Neuronal stem cell (in vitro differentiated cells): ENCODE measurements around the gene PRRT1.

Experiments used
- DNase-seq: peaks from one replicate; pipeline ENCODE4 v3.0.0-alpha.2; 2013; ENCODE audit warnings: low spot score
- H2AFZ ChIP-seq: one replicate; pipeline ENCODE4 v1.6.1; 2013; ENCODE audit warnings: mild to moderate bottlenecking, low read length, inconsistent platforms
- H2AK5ac ChIP-seq: 2 replicates; pipeline ENCODE4 v1.6.1; 2013; ENCODE audit warnings: low read depth, mild to moderate bottlenecking, inconsistent platforms, low read length, moderate library complexity, mixed read lengths
- H2BK120ac ChIP-seq: 2 replicates; pipeline ENCODE4 v1.6.1; 2013; ENCODE audit warnings: low read depth, mild to moderate bottlenecking, inconsistent platforms, low read length, moderate library complexity, mixed read lengths
- H2BK12ac ChIP-seq: one replicate; pipeline ENCODE4 v1.6.1; 2013; ENCODE audit warnings: low read length, inconsistent platforms
- H2BK15ac ChIP-seq: 2 replicates; pipeline ENCODE4 v1.6.1; 2013; ENCODE audit warnings: mild to moderate bottlenecking, low read length, inconsistent platforms, mixed read lengths
- H2BK5ac ChIP-seq: one replicate; pipeline ENCODE4 v1.6.1; 2013; ENCODE audit warnings: inconsistent platforms, mild to moderate bottlenecking, low read length, moderate library complexity
- H3K14ac ChIP-seq: one replicate; pipeline ENCODE4 v1.6.1; 2013; ENCODE audit warnings: low read length, inconsistent platforms
- H3K18ac ChIP-seq: 2 replicates; pipeline ENCODE4 v1.6.1; 2013; ENCODE audit warnings: low read length, inconsistent platforms
- H3K23ac ChIP-seq: 2 replicates; pipeline ENCODE4 v1.6.1; 2013; ENCODE audit warnings: low read depth, mild to moderate bottlenecking, mixed read lengths, low read length, inconsistent platforms; ENCODE audit not compliant: poor library complexity
- H3K27ac ChIP-seq: replicated peaks from 3 replicates; pipeline ENCODE4 v1.5.1; 2013; ENCODE audit warnings: low read length, inconsistent platforms
- H3K27me3 ChIP-seq, 3 experiments: 2 replicates each; pipeline ENCODE4 v1.6.1; 2013; ENCODE audit warnings: low read length in 3 of 3, mild to moderate bottlenecking in 2 of 3, inconsistent platforms in 1 of 3, low read depth in 1 of 3, mixed read lengths in 1 of 3, moderate library complexity in 1 of 3; ENCODE audit not compliant: control insufficient read depth in 3 of 3, insufficient read depth in 3 of 3
- H3K36me3 ChIP-seq, 2 donors: replicated peaks in 1 of 2; 2 replicates each; pipeline ENCODE4 v1.6.1; 2013; ENCODE audit warnings: low read length in 2 of 2; ENCODE audit not compliant: control insufficient read depth in 2 of 2, insufficient read depth in 2 of 2
- H3K4ac ChIP-seq: 2 replicates; pipeline ENCODE4 v1.6.1; 2013; ENCODE audit warnings: inconsistent platforms, mild to moderate bottlenecking, low read length, moderate library complexity
- H3K4me1 ChIP-seq, 2 donors: 1 replicate in 1 of 2; 2 replicates in 1 of 2; pipeline ENCODE4 v1.6.1; 2013; ENCODE audit warnings: low read length in 2 of 2, low read depth in 1 of 2; ENCODE audit not compliant: control insufficient read depth in 2 of 2, insufficient read depth in 1 of 2
- H3K4me2 ChIP-seq: one replicate; pipeline ENCODE4 v1.6.1; 2013; ENCODE audit warnings: mild to moderate bottlenecking, low read length, inconsistent platforms; ENCODE audit not compliant: insufficient read depth, poor library complexity, severe bottlenecking
- H3K4me3 ChIP-seq, 2 donors: 2 replicates each; pipeline ENCODE4 v1.5.1; 2013; ENCODE audit warnings: low read length in 2 of 2, mild to moderate bottlenecking in 2 of 2, inconsistent platforms in 1 of 2, moderate library complexity in 1 of 2
- H3K79me1 ChIP-seq: one replicate; pipeline ENCODE4 v1.6.1; 2013; ENCODE audit warnings: low read depth, mild to moderate bottlenecking, inconsistent platforms, low read length, moderate library complexity
- H3K9ac ChIP-seq: one replicate; pipeline ENCODE4 v1.6.1; 2013; ENCODE audit warnings: mild to moderate bottlenecking, low read depth, low read length, inconsistent platforms; ENCODE audit not compliant: poor library complexity
- H3K9me3 ChIP-seq, 2 donors: replicated peaks in 1 of 2; 2 replicates each; pipeline versions ENCODE3 to v1.6.1; 2013; ENCODE audit warnings: low read length in 2 of 2, mild to moderate bottlenecking in 2 of 2, inconsistent platforms in 1 of 2, low read depth in 1 of 2, mixed read lengths in 1 of 2, moderate library complexity in 1 of 2; ENCODE audit not compliant: control insufficient read depth in 2 of 2, insufficient read depth in 1 of 2
- H4K8ac ChIP-seq: one replicate; pipeline ENCODE4 v1.6.1; 2013; ENCODE audit warnings: low read depth, mild to moderate bottlenecking, inconsistent platforms, low read length, moderate library complexity
- H4K91ac ChIP-seq: one replicate; pipeline ENCODE4 v1.6.1; 2013; ENCODE audit warnings: low read length, low read depth, mild to moderate bottlenecking, inconsistent platforms; ENCODE audit not compliant: poor library complexity
- WGBS, 2 donors: extraction: QIAGEN DNeasy Blood & Tissue Kit; methylation state at CpG; one replicate each; pipeline ENCODE4 v1.1.7; 2013; ENCODE audit warnings: missing lambda C conversion rate in 2 of 2, mixed read lengths in 1 of 2; ENCODE audit not compliant: insufficient read length in 2 of 2, insufficient replicate concordance in 1 of 2; ENCODE audit errors: extremely low coverage in 2 of 2; 5-methylcytosine and 5-hydroxymethylcytosine counted together

PRRT1 gene

DNA sequence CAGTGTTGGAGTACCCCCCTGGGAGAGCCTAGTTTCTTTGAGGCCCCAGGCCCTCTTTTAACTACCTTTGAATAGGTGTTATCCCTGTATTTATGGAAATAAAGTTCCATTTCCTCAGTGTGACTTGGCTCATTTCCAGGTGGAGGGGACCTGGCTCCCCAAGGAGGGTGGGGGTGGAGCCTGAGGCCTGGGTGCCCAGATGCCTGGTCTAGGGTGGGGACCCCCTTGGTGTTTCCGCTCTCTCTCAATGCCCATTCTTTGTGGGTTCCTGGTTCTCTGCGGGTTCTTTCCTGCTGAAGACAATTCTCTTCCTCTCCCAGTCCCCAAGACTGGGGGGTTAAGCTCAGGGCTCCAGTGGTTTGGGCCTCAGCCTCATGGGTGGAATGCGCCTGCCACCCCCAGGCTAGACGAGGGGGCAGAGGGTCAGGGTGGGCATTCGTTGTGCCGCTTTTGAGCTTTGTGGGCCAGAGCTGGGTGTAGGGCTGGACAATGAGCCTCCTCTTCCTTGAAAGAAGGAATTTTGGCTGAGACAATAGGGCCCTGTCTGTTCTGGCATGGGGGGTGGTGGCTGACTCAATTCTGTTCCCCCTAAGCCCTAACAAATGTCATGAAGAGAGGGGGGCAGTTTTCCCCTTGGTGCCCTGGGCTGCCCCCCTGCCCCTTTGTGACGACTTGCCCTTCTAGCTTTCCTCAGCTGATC is 12.0 kb upstream of the PRRT1 start:
- Histone ChIP-seq H3K14ac (no peak overlapping the region), H3K4ac (no peak overlapping the region), H3K27me3 (no peaks in the 10 kb centered on the region), H2AFZ (no peak overlapping the region), H3K18ac (peak overlapping the region; percentile 78), H3K27ac (peak overlapping the region; percentile 81), H3K79me1 (peaks cover 1% of the 10 kb centered on the region), H3K9ac (no peak overlapping the region), H2BK120ac (no peak overlapping the region), H3K23ac (no peak overlapping the region), H2BK5ac (no peak overlapping the region), H4K8ac (no peak overlapping the region), H3K4me2 (peak overlapping the region; percentile 43), H3K9me3 (no peaks in the 10 kb centered on the region), H3K4me1 (peaks cover 0 to 30% of the 10 kb centered on the region in 2 donors), H3K36me3 (peaks cover 15 to 66% of the 10 kb centered on the region in 2 donors), H2BK12ac (no peak overlapping the region), H3K4me3 (no peak overlapping the region), H2BK15ac (peak overlapping the region; percentile 59), H2AK5ac (peak overlapping the region; percentile 51), H4K91ac (no peak overlapping the region)
- no CpG with 5 or more reads among the region's 7 CpGs for WGBS, 2 donors
- no peak for DNase-seq

DNA sequence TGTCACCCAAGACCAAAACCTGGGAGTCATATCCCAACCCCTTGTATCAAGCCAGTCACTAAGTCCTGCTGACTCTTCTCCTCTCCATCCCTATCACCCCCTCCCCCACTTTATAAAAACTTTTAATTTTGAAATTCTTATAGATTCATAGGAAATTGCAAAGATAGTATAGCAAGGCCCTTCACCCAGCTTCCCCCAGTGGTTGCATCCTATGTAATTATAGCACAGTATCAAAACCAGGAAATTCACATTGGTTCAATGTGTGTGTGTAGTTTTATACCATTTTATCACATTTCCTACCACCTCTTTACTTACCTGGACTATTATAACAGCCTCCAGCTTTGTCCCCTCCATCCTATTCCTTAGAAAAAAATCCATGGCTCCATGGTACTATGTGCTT is 6.3 kb upstream of the PRRT1 start:
- Histone ChIP-seq H4K91ac (no peak overlapping the region), H2AFZ (no peak overlapping the region), H3K4me1 (peaks cover 7% of the 10 kb centered on the region in 2 donors), H3K9ac (no peak overlapping the region), H3K23ac (no peak overlapping the region), H4K8ac (no peak overlapping the region), H2BK120ac (no peak overlapping the region), H3K79me1 (peaks cover 19% of the 10 kb centered on the region), H3K27me3 (no peaks in the 10 kb centered on the region), H2AK5ac (no peak overlapping the region), H2BK5ac (no peak overlapping the region), H3K9me3 (no peaks in the 10 kb centered on the region), H3K27ac (no peak overlapping the region), H3K4ac (no peak overlapping the region), H2BK15ac (no peak overlapping the region), H2BK12ac (no peak overlapping the region), H3K36me3 (peaks cover 27 to 55% of the 10 kb centered on the region in 2 donors), H3K14ac (no peak overlapping the region), H3K4me2 (no peak overlapping the region), H3K4me3 (no peak overlapping the region), H3K18ac (no peak overlapping the region)
- no peak for DNase-seq

DNA sequence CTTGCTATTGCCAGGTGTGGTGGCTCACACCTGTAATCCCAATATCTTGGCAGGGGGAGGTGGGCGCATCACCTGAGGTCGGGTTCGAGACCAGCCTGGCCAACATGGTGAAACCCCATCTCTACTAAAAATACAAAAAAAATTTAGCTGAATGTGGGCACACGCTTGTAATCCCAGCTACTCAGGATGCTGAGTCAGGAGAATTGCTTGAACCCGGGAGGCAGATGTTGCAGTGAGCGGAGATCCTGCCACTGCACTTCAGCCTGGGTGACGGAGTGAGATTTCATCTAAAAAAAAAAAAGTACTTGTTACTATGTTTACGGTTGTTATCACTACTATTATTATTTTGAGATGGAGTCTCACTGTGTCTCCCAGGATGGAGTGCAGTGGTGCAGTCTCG is 5.2 kb upstream of the PRRT1 start:
- Histone ChIP-seq H3K4me2 (no peak overlapping the region), H3K9ac (no peak overlapping the region), H3K36me3 (peaks cover 25 to 48% of the 10 kb centered on the region in 2 donors), H2BK15ac (no peak overlapping the region), H3K4me1 (peaks cover 15 to 16% of the 10 kb centered on the region in 2 donors), H3K79me1 (peaks cover 19% of the 10 kb centered on the region), H3K14ac (no peak overlapping the region), H4K91ac (no peak overlapping the region), H3K9me3 (no peaks in the 10 kb centered on the region), H2BK12ac (no peak overlapping the region), H3K4me3 (no peak overlapping the region), H2BK5ac (no peak overlapping the region), H3K4ac (no peak overlapping the region), H3K27me3 (peaks cover 0 to 6% (median 0%) of the 10 kb centered on the region in 3 experiments), H2AK5ac (no peak overlapping the region), H4K8ac (no peak overlapping the region), H3K18ac (no peak overlapping the region), H2AFZ (no peak overlapping the region), H3K23ac (no peak overlapping the region), H2BK120ac (no peak overlapping the region), H3K27ac (no peak overlapping the region)
- no CpG with 5 or more reads among the region's 9 CpGs for WGBS, 2 donors
- DNase-seq: no peak

DNA sequence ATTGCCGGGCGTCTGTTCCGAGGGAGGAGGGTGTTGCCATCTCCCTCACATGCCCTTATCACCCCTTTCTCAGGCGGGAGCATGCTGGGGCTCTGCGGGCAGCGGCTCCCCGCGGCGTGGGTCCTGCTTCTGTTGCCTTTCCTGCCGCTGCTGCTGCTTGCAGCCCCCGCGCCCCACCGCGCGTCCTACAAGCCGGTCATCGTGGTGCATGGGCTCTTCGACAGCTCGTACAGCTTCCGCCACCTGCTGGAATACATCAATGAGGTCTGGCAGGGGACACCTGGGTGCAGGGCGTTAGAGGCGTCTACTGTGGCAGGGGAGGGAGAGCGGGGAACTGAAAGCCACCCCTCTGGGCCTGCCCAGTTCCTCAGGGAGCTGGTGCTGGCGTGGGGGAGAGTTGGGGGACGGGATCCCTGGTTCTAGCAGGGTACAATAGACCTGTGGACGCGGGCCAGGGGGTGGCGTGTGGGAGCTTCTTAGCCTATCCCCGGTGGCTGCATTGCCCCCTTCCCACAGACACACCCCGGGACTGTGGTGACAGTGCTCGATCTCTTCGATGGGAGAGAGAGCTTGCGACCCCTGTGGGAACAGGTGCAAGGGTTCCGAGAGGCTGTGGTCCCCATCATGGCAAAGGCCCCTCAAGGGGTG is 2.9 kb upstream of the PRRT1 start:
- no peaks in the 10 kb centered on the region for H3K9me3 ChIP-seq
- peak overlapping the region; percentile 60 to 97 for H3K4me3 ChIP-seq
- H3K36me3 ChIP-seq: peaks cover 25 to 44% of the 10 kb centered on the region in 2 donors
- no peak overlapping the region for H4K8ac ChIP-seq
- H2AFZ ChIP-seq: peak overlapping the region; percentile 76
- H3K9ac ChIP-seq: peak overlapping the region; percentile 95
- H3K27me3 ChIP-seq: peaks cover 0 to 24% (median 0%) of the 10 kb centered on the region in 3 experiments
- WGBS, 2 donors: no CpG with 5 or more reads among the region's 34 CpGs
- H2BK120ac ChIP-seq: peak overlapping the region; percentile 62
- H3K79me1 ChIP-seq: peaks cover 19% of the 10 kb centered on the region
- peaks cover 15 to 26% of the 10 kb centered on the region in 2 donors for H3K4me1 ChIP-seq
- H3K14ac ChIP-seq: peak overlapping the region; percentile 86
- H2AK5ac ChIP-seq: peak overlapping the region; percentile 88
- H4K91ac ChIP-seq: no peak overlapping the region
- no peak for DNase-seq
- peak overlapping the region; percentile 89 for H3K27ac ChIP-seq
- H3K23ac ChIP-seq: peak overlapping the region; percentile 87
- H3K4me2 ChIP-seq: peak overlapping the region; percentile 87
- H3K4ac ChIP-seq: peak overlapping the region; percentile 26
- H2BK15ac ChIP-seq: peak overlapping the region; percentile 55
- H3K18ac ChIP-seq: peak overlapping the region; percentile 94
- peak overlapping the region; percentile 90 for H2BK5ac ChIP-seq
- no peak overlapping the region for H2BK12ac ChIP-seq
